DMS53 treated with DMSO at 0.1 percent for 48 hours (cell line): ENCODE measurements around the gene EHHADH.
"Not testable (repeated sequence)": the region's sequence is repeated elsewhere in the genome, so short reads cannot be mapped to it uniquely, and the experiment has no call there.

Experiments
- DNase-seq: peaks from one replicate; lab custom pipeline; 2025; ENCODE audit not compliant: unreplicated experiment; lab: John Stamatoyannopoulos, UW

Gene EHHADH

DNA sequence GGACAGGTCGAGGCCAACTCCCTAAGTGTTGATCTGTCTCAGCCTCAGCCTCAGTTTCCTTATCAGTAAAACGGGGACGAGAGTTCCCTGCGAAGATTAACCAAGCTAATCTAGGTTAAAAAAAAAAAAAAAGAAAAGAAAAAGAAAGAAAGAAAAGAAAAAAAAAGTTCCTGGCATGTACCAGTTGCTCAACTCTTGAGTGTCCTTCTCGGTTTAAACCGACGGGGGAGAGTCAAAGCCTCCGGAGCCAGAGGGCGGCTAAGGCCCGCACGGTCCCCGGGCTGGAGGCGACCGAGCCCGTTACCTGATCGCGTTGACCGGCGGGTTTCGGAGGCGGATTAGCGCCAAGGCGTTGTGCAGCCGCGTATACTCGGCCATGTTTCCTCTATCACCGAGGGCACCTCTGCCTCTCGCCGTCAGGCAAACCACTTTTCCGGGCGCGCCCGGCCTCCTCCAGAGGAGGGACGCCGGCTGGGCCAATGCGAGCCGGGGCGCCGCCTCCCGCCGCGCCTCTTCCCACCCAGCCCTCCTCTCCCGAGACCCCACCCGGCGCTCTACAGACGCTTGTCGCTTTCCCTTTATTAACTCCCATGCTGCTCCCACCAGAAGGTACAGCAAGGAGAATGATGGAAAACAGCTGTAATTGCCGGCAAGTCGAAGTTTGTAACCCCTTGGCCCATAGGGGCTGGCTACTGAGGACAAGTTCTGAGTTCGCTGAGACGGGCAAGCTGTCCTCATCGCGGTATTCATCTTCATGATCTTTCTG lies at the start of gene EHHADH:
Gene EHHADH, minus strand, starts transcription at position 405 of the 766 bp plus-strand sequence. Its CDS starts 27 bp downstream, at position 378.
- peak; percentile 25 for DNase-seq

DNA sequence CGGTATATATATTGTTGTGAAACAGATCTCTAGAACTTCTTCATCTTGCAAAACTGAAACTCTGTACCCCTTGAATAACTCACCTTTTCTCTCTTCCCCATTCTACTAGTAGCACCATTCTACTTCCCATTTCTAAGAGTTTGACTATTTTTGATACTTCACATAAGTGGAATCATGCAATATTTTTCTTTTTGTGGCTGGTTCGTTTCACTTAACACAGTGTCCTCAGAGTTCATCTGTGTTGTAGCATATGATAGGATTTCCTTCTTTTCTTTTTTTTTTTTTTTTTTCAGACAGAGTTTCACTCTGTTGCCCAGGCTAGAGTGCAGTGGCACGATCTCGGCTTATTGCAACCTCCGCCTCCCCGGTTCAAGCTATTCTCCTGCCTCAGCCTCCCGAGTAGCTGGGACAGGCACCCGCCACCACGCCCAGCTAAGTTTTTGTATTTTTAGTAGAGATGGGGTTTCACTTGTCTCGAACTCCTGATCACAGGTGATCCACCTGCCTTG lies 46.1 kb upstream of the EHHADH start:
- DNase-seq: not testable (repeated sequence)

DNA sequence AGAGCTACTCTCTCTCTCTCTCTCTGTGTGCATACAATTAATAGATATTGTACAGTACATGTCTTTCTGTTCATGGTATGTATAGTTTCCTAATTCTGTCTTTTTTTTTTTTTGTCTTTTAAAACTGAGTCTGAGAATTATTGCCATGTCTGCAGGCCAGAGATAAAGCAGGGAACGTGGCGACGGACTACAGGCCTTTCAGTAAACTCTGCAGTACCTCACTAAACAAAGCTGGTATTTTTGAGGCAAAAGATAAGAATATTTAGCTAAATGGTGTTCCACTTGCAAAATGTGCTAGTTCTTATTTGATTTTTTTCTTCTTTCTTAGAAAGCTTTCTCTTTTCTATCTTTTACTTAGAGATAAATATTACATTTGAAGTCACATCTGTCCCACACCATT lies 44.0 kb upstream of the EHHADH start:
- no peak for DNase-seq

DNA sequence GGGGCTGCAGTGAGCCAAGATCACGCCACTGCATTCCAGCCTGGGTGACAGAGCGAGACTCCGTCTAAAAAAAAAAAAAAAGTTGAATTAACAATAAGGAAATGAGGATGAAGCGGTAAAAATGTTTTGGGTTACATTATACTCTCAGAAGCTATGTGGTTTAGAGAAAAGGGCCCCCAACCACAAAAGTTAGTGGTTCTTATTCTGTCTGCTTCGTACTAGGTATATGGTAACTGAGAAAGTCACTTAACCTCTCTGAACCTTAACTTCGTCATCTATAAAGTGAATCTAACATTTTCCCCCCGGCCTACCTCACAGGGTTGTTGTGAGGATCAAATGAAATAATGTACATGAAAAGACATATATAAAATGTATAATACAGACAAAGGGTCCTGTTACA lies 38.4 kb upstream of the EHHADH start:
- no peak for DNase-seq

DNA sequence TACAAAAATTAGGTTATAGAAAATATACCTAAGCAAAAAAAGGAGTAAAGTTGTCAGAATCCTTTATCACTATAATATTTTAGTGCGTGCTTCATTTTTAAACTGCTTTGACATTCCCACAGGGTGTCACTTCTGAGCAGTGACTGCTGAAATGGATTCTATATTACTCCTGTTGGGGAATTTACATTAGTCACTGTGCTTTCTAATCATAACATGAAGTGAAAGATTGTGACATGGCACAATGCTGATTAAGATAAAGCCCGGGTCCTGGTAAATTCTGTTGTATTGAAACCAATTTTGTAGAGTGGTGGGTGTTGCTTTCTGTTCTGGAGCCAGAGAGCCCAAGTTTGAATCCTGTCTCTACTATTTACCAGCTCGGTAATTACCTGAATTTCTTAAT lies 36.4 kb upstream of the EHHADH start:
- DNase-seq: no peak

DNA sequence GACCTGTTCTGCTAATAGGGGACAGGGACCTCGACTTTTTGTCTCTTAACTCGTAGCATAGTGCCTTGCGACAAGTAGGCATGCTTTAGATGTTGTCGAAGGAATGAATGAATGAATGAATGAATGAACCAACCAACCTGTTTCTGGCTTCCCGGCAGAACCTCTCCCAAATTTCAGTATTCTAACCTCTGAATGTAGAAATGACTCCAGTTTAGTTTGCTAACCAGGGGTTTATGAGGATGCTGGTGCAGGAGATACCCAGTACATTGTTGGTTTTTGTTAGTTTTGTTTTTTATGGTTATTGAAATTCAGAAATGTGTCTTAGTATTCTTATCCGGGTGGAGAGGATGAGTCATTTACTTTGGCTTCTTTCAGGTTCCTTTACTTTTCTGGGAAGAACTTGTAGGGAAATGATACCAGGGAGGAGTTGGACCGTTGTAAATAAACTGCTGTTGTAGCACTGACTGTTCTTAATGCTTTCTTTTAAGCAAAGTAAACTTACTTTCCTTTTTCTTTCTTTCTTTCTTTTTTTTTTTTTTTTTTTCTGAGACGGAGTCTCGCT lies 29.6 kb upstream of the EHHADH start:
- no peak for DNase-seq

DNA sequence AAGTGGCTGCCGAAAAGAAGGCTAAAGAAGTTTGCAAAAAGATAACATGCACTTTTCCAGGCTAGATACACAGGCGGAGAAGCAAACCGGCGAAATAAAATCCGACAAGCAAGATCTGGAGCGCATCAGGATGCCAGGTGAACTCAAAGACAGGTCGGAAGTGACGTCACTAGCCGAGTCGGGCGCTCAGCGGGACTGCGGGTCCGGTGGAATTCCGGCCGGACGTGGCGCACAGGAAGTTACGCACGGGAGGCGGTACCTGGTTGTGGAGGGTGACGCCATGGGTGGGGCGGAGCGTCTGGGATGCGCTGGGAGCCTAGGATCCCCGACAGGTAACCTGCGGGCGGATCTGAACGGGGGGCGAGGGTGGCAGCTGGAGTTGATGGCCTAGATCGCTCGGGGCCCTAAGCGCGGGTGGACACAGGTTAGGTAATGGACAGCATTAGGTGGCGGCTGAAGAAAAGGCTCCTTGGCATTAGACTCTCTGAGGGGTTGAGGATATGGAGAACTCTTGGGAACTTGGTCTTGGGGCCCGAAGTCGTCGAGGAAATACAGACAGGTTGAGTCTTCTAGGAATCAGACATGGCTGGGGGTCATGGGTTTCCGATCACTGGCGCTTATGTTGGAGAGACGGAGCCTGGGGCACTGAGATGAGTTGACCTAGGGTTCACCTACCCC lies 29.0 kb upstream of the EHHADH start:
- DNase-seq: peak; percentile 74

DNA sequence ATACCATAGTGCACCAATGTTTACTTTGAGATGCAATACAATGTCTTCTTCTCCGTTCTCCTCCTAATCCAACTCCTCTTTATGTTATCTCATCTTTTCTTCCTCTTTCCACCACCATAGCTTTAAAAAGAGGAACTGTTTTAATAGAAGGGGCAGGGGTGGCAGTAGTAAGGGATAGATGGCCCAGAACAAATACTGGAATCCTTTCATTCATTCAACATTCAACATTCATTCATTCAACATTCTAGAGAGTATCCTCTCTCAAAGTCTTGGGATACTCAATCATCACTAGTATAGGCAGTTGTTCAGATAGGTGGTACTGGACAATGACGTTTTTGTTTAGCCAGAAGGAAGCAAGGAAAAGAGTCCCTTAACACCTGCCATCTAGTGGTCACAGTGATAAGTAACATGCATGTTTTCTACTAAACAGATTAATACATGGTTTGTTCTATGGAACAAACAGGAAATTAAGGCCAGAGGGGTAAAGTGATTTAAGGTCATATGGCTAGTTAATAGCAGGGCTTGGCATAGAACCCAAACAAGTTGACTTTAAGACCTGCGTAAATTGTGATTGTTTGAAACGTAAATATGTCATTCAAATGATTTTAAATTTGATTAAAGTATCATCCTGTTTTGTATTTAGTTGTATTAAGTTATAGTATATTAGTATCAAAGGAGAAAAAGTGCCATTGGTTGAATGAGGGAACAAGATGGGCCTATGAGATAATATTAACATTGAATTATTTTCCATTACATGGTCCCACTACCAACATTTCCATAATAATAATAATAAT lies 26.9 kb upstream of the EHHADH start:
- DNase-seq: peak; percentile 41

DNA sequence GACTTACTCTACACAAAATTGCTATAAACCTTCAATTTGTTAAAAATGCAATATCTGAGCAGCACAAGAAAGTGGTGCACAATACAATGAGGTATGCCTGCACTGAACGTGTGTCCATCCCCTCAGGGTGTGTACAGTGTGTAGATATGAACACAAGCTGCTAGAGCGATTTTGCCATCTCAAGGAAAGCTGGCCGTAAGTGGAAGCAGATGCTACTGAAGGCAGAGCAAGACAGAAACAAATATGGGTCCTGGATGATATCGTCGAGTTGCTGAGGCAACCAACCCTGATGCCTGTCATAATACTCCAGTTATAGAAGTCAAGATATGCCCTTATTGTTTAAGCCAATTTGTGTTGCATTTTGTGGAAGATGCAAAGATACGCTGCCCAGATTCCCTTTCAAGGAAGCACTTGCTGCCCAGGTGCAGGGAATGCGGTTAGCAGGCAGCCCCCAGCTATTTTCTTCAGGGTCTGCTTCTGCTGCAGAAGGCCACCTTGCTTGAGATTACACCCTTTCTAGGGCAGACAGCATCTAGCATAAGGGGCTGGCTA lies 25.8 kb upstream of the EHHADH start:
- no peak for DNase-seq

DNA sequence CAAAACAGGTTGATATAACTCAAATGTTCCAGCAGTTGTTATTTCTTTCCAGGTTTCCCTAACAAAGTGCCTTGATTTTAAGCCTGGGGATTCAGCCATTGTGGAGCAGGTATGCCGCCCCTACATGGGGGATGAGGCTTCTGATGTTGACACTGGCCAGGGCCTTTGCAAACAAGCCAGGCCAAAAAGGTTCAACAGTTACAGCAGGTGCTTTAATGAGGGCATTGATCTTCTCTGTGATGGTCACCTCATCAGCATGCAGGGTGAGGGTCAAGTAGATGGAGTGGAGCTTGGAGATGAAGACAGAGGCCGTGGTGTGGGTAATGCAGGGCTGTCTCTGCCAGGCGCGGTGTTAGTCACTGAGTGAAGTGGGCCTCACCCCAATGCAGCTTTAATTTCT lies 22.6 kb upstream of the EHHADH start:
- DNase-seq: no peak

DNA sequence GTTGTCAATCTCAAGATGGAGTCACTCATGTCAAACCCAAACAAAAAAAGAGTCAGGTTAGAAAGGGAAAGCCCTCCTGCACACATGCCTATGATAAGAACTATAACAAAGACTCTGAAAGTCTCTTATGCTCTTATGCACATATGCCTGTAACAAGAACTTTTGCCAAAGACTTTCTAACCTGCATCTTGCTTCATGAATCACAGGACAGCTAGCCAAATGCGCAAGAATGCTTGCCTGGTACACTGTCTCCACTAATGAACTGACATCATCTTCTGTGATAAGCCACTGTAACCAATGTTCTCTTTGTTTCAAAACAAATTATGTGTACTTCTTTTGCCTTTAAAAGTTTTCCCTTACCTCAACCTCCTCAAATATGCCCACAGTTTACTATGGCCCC lies 18.2 kb upstream of the EHHADH start:
- DNase-seq: no peak

DNA sequence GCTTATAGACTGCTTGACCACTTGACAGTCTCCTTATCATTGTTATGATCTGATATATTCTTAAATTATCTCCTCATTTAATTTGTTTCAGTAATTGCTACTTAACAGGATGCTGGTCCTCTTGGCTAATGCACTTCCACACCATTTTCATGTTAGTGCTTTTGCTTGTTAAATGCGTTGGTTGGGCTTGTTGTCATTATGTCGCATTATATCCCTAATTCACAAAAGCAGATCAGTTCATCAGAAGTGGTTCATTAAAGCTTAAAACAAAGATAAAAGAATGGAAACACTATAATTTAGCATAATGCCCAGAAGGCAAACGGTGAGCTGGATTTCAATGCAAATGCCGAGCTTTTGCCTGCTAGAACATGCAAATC lies 17.1 kb upstream of the EHHADH start:
- DNase-seq: no peak

DNA sequence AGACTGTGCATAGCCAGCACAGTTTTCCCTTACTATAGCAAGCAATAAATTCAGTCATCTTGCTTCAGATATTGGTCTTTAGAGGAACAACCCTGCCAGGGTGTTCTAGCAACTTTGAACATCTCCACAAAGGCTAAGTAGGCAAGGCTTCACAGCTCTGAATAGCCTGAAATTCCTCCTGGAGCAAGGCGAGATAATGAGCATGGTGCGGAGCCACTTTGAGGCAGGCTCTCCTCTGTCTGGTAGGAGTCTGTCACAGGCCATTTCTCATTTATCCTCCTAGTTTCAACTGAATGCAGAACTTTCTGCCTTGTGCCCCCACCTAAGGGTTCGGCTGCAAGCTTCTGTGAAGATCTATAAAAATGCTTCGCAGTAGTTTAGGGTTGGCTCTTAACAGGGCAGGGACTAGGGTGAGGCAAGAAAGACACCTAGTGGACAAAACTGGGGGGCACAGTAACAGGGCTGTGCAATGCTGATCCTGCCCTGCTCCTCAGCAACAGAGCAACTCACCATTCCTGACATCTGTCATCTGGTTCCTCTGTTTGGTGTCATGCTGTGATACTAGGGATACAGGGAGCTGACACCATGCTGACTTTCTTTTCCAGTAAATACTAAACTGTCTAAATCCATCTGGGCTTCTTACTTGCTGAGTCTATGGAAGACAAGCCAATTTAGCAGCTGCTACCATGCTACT lies 16.6 kb upstream of the EHHADH start:
- no peak for DNase-seq

DNA sequence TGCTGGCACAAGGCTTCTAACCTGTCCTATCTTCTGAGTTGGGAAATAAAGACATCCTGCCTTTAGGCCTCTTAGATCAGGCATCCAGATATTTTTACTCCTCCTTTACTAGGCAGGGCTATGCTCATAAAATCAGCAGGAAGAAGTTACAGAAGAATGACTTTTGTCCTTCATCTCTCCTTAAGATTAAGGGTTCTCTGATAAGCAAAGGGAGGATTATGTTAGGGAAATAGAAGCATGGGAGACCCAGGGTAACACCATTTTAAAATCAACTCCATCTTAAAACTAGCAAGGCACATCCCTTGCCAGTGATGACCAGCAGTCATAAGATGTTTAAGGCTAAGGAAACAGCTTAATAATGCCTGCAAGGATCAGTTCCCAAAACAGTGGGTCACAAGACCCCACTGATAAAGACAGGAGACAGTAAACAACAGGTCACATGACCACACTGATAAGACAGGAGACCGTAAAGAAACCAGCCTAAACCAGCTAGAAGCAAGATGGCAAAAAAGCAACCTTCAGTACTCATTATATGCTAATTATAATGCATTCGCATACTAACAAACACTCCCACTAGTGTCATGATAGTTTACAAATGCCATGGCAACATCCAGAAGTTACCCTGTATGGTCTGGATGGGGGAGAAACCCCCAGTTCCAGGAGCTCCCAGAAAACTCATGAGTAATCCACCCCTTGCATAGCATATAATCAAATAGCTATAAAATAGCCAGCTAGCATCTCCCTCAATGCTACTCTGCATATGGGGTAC lies 14.5 kb upstream of the EHHADH start:
- DNase-seq: no peak

DNA sequence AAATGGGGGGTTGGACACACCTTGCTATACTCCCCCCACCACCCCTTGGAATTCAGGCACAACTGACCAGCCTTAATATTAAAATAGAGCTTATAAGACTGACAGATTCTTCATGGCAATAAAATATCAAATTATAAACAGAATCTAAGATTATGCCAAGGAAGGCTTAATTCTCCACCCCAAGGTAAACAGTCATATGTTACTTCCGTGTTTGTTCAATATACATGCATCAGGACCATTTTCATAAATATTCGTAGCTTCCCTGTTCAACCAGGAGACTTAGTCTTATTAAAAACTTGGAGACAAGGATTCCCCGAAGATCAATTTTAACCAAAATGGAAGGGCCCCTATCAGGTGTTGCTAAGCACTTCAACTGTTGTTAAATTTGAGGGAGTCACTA lies 13.3 kb upstream of the EHHADH start:
- DNase-seq: no peak

DNA sequence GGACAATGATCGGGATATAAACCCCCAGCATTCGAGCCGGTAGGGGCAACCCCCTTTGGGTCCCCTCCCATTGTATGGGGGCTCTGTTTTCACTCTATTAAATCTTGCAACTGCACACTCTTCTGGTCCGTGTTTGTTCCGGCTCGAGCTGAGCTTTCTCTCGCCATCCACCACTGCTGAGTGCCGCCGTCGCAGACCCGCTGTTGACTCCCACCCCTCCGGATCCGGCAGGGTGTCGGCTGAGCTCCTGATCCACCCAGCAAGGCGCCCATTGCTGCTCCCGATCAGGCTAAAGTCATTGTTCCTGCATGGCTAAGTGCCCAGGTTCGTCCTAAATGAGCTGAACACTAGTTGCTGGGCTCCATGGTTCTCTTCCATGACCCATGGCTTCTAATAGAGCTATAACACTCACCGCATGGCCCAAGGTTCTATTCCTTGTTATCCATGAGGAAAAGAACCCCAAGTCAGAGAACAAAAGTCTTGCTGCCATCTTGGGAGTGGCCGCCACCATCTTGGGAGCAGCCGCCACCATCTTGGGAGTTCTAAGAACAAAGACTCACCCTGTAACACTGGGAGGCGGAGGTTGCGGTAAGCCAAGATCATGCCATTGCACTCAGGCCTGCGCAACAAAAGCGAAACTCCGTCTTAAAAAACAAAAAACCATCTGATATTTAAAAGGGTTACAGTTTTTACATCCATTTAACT lies 11.2 kb upstream of the EHHADH start:
- DNase-seq: no peak

DNA sequence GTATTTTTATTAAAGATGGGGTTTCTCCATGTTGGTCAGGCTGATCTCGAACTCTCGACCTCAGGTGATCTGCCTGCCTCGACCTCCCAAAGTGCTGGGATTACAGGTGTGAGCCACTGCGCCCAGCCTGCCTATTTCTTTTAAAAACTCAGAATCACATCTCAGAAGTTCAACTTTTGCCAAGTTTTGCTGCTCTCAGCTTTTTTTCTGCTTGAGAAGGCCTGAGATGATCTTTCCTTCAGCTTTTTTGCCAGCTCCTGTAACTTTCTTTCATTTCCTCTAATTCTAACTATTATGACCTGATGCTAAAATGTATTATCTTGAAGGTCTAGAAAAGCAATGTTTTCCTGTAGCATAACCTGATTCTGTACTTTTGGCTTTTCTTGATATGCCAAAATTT lies 9.6 kb upstream of the EHHADH start:
- DNase-seq: no peak

DNA sequence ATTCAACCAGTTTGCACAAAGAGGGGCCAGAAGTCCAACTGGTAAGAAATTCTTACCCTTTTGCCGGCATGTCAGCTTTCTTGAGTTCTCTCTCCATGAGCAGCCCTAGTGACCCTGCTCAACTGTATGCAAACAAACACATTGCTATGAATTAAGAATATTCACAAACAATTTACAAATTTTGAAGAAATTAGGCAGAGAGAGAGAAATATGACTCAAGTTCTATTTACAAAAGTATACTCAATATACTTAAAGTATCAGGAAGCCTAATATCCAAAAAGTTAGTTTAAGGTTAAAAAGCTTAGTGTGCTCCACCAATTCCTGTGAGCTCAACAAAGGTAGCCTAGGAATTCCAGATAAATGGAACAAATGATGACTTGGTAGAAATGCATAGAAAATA lies 3.5 kb upstream of the EHHADH start:
- no peak for DNase-seq

DNA sequence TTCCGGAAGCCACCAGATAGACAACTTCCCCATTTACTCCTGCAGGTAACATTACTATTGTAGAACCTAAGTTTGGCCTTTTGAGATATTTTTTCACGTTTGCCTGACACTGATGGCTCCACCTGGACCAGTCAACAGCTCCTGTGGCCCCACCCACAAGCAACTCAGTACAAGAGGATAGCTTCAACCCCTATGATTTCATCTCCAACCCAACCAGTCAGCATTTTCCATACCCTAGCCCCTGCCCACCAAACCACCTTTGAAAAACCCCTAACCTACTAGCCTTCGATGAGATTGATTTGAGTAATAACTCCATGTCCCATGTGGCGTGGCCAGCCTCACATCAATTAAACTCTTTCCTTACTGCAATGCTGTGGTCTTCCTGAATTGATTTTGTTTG lies 950 bp upstream of the EHHADH start:
- no peak for DNase-seq
